ENCODE data around the gene STXBP6. TPM values are rescaled to one million over a fixed set of nuclear protein-coding genes. Genes with fewer than 3 reads are reported as not detected.

The STXBP6 gene
- total and polyA plus RNA-seq, 5 experiments from 2014 or later, result 0.61 TPM; not detected in 4

DNA sequence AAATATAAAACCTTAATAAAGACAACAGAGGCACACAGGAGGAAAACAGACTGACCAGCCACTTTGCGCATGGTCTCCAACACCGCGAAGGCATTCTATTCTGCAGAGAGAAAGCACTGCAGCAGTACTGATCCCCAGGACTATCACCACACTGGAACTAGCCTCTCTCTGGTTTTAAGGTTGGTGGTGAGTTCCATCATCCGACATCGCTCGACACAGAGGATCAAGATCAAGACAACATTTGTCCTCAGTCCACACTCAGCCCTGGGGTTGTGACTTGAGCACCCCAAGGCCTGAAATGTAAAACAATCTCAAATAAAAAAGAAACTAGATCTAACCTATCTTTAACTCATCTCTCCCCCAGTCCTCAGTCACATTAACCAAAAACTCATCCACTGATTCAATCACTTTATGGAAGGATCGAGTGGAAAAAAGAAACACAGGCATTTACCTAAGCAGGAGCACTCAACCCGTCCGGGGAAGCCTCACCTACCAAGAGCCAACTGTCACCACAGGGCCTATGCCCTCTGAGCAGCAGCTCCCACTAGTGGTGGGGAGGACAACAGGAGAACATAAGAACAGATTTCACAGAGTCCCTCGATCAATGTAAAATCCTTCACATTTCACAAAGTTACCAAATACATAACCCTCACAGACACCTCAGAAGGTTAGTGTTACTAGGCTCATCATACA is 17.7 kb downstream of the STXBP6 start:
- POLR2A ChIA-PET, result no interaction called here

DNA sequence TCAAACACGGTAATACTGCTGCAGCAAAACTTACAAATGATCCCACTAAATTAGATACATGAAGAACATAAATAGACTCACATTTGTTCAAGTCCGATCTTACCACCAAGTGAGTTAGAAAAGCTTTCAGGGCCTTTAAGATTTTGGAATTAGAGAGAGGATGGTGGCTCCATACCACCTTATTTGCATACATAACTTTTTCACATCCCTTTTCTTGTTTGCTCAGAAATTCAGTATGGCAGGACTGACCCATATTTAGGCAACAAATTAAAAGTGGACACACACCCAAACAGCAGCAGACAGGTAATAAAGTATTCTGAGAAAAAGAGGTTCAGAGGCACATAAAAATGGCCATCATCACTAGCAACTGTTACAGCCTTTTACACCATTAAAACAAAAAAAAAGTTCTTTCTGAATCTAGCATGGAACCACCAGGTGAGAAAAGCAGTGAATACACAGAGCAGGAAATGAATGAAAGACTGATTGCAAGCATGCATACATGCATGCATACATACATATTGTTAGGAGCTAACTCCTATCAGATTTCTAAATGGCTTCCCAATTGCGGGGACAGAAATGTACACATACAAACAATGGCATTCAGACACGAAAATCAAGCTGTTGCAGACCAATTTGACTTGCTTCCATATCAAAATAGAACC is 23.3 kb downstream of the STXBP6 start:
- no peak for DNase-seq
- H3K4me1 Mint-ChIP-seq, result no peaks in the 10 kb centered on the region
- no peak overlapping the region for H3K27ac Mint-ChIP-seq
- POLR2A ChIA-PET, result no interaction called here
- no peaks in the 10 kb centered on the region for H3K9me3 Mint-ChIP-seq
- ATAC-seq, result no peak
- no peak overlapping the region for H3K4me3 Mint-ChIP-seq
- H3K27me3 Mint-ChIP-seq, result peaks cover 0 to 4% (median 0%) of the 10 kb centered on the region in 5 donors
- H3K36me3 Mint-ChIP-seq, result no peaks in the 10 kb centered on the region

More for the DNA sequence above, 17.7 kb downstream of the STXBP6 start:
- Mint-ChIP-seq H3K4me1 (no peaks in the 10 kb centered on the region), H3K27me3 (peaks cover 0 to 2% (median 0%) of the 10 kb centered on the region in 5 donors), H3K4me3 (no peak overlapping the region), H3K36me3 (no peaks in the 10 kb centered on the region), H3K27ac (no peak overlapping the region), H3K9me3 (no peaks in the 10 kb centered on the region)
- ATAC-seq (no peak), DNase-seq (no peak)

- no peak for ATAC-seq
- no peaks in the 10 kb centered on the region for H3K4me1 Mint-ChIP-seq
- POLR2A ChIA-PET, result no interaction called here
- no peak overlapping the region for H3K4me3 Mint-ChIP-seq
- H3K36me3 Mint-ChIP-seq, result no peaks in the 10 kb centered on the region
- no peak overlapping the region for H3K27ac Mint-ChIP-seq
- H3K27me3 Mint-ChIP-seq, result peaks cover 0 to 5% (median 0%) of the 10 kb centered on the region in 5 donors
- no peaks in the 10 kb centered on the region for H3K9me3 Mint-ChIP-seq
- DNase-seq, result no peak
These were observed 30.1 kb downstream of the STXBP6 start for GRCh38 chr14:25019892-25020291.

DNA sequence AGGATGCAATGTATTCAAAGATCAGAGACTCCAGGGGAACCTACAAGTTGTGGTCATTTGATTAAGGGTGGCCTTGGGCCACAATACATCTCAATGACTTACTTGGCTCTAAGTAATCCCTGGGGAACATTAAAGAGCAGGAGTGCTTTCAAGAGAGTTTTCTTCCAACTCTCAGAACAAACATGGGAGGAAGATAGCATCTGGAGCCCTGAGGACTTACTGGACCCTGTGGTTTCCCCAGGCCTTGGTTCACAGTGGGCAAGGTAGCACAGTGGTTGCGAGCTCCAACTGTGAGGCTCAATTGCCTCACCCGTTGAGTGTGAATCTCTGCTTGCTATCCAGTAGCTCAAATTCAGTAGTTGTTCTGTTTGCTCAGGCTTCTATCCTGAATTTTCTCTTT is 32.4 kb downstream of the STXBP6 start:
- ATAC-seq (no peak), DNase-seq (no peak)
- Mint-ChIP-seq H3K9me3 (no peaks in the 10 kb centered on the region), H3K4me1 (no peaks in the 10 kb centered on the region), H3K4me3 (no peak overlapping the region), H3K27me3 (peaks cover 0 to 8% (median 4%) of the 10 kb centered on the region in 5 donors), H3K27ac (no peak overlapping the region), H3K36me3 (no peaks in the 10 kb centered on the region)
- POLR2A ChIA-PET, result no interaction called here

GRCh38 chr14:25015761-25016160 is 34.2 kb downstream of the STXBP6 start:
- POLR2A ChIA-PET, result no interaction called here
- no peak for ATAC-seq
- H3K9me3 Mint-ChIP-seq, result no peaks in the 10 kb centered on the region
- H3K4me1 Mint-ChIP-seq, result no peaks in the 10 kb centered on the region
- DNase-seq, result no peak
- no peaks in the 10 kb centered on the region for H3K36me3 Mint-ChIP-seq
- H3K27ac Mint-ChIP-seq, result peak overlapping the region in 1 of 10 donors; percentile 4
- H3K27me3 Mint-ChIP-seq, result peaks cover 0 to 8% (median 4%) of the 10 kb centered on the region in 5 donors
- no peak overlapping the region for H3K4me3 Mint-ChIP-seq

DNA sequence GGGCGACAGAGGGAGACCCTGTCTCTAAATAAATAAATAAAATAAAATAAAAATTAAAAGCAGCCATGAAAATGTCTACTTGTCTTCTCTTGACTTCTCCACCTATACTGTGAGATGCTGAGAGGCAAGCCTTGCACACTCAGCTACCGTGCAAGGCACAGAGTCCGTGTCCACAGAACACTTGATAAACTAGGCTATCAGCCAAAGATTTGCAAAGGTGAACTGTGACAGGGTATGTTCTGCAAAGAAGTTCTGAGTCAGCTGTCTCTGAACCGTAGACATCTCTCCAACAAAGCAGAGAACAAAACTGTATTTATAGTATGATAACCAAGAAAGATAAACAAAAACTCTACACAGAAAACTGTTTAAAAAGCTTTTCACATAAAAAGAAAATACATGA is 35.5 kb downstream of the STXBP6 start:
- Mint-ChIP-seq H3K36me3 (no peaks in the 10 kb centered on the region), H3K27ac (no peak overlapping the region), H3K27me3 (peaks cover 4 to 12% (median 5%) of the 10 kb centered on the region in 5 donors), H3K9me3 (no peaks in the 10 kb centered on the region), H3K4me3 (no peak overlapping the region), H3K4me1 (no peaks in the 10 kb centered on the region)
- POLR2A ChIA-PET, result no interaction called here
- no peak for ATAC-seq
- no peak for DNase-seq

GRCh38 chr14:25011095-25011494 is 38.9 kb downstream of the STXBP6 start:
- Mint-ChIP-seq H3K4me3 (no peak overlapping the region), H3K9me3 (no peaks in the 10 kb centered on the region), H3K4me1 (no peaks in the 10 kb centered on the region), H3K36me3 (no peaks in the 10 kb centered on the region), H3K27ac (no peak overlapping the region), H3K27me3 (peaks cover 5 to 19% (median 6%) of the 10 kb centered on the region in 5 donors)
- ATAC-seq (no peak), DNase-seq (no peak)
- POLR2A ChIA-PET, result no interaction called here

DNA sequence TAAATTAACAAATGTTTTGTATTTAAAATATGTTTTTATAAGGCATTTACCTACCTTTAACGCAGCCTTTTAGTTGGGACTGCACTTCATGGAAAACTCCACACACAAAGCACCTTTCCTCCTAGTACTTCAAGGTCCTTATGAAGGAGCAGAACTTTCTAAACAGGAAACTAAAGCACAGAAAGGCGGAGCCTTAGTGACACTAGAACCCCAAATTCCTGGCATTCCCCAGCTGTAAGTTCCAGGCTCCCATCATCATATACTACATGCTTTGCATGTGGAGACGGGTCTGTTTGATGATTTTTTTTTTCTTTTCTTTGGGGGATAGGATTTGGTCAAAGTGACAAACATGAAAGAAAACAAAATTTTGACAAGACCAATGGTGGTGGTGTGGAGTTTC is 39.5 kb downstream of the STXBP6 start:
- POLR2A ChIA-PET, result no interaction called here
- H3K4me3 Mint-ChIP-seq, result no peak overlapping the region
- peaks cover 5 to 19% (median 8%) of the 10 kb centered on the region in 5 donors for H3K27me3 Mint-ChIP-seq
- no peaks in the 10 kb centered on the region for H3K36me3 Mint-ChIP-seq
- no peak for DNase-seq
- no peak overlapping the region for H3K27ac Mint-ChIP-seq
- H3K4me1 Mint-ChIP-seq, result no peaks in the 10 kb centered on the region
- ATAC-seq, result no peak
- H3K9me3 Mint-ChIP-seq, result no peaks in the 10 kb centered on the region

GRCh38 chr14:25009891-25010290 is 40.1 kb downstream of the STXBP6 start:
- H3K4me1 Mint-ChIP-seq, result no peaks in the 10 kb centered on the region
- H3K27ac Mint-ChIP-seq, result no peak overlapping the region
- no peaks in the 10 kb centered on the region for H3K9me3 Mint-ChIP-seq
- H3K36me3 Mint-ChIP-seq, result no peaks in the 10 kb centered on the region
- POLR2A ChIA-PET, result no interaction called here
- H3K27me3 Mint-ChIP-seq, result peaks cover 5 to 19% (median 8%) of the 10 kb centered on the region in 5 donors
- ATAC-seq, result no peak
- DNase-seq, result no peak
- no peak overlapping the region for H3K4me3 Mint-ChIP-seq

DNA sequence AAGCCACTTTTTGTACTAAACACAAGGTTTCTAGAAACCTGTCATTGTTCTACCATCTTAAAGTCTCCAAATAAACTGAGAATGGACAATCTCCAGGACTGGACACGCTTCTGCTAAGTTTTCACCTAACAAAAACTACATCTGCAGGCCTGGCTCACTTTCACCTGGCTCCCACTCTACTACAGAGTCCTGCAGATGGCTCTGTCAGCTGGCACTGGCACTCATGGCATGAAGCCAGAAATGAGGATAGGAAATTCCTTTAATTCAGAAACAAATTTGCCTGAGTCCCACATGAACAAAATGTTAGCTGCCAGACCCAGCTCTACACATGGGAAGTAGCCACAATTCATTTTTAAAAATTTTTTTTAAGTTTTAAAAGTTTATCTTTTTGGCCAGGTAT is 42.1 kb downstream of the STXBP6 start:
- no peak overlapping the region for H3K27ac Mint-ChIP-seq
- H3K4me1 Mint-ChIP-seq, result no peaks in the 10 kb centered on the region
- ATAC-seq (no peak), DNase-seq (no peak)
- no peaks in the 10 kb centered on the region for H3K9me3 Mint-ChIP-seq
- H3K4me3 Mint-ChIP-seq, result no peak overlapping the region
- H3K36me3 Mint-ChIP-seq, result no peaks in the 10 kb centered on the region
- peaks cover 0 to 33% (median 7%) of the 10 kb centered on the region in 5 donors for H3K27me3 Mint-ChIP-seq
- POLR2A ChIA-PET, result no interaction called here

DNA sequence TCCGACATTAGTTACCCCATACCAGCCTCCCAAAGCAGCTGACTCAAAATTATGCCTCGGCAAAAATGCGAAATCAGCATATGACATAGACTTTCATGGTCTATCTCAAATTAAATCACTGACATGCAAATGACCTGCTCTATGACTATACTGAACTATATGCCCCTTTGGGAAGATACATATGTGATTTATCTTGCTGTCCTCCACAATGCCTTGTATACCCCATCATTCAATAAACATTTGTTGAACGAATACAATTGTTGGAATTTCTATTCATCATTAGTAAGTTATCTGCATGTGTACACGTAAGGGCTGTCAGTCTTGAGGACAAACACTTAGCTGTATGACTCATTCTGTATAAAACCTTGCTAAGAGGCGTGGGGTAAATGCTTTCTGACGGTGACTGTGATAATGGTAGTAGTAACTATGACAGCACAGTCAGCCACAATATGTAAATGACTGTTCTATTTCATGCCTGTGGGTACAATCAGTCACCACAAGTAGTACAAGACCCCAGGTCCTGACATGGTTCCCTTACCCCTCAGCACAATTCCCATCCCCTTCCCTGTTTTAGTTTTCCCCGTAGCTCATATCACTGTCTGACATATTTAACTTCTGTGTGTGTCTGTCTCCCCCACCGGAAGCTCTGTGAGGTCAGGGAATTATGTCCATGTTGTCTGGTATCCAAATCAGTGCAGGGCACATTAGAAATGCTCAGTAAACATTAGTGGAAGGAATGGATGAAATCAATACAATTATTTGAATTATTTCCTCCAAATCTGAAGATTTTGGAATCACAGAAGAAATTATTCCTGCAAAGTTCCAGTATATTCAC is 42.8 kb downstream of the STXBP6 start:
- Mint-ChIP-seq H3K36me3 (no peaks in the 10 kb centered on the region), H3K4me3 (no peak overlapping the region), H3K4me1 (no peaks in the 10 kb centered on the region), H3K27me3 (peaks cover 0 to 33% (median 7%) of the 10 kb centered on the region in 5 donors), H3K27ac (no peak overlapping the region), H3K9me3 (no peaks in the 10 kb centered on the region)
- ATAC-seq, result no peak
- POLR2A ChIA-PET, result no interaction called here
- DNase-seq, result no peak

DNA sequence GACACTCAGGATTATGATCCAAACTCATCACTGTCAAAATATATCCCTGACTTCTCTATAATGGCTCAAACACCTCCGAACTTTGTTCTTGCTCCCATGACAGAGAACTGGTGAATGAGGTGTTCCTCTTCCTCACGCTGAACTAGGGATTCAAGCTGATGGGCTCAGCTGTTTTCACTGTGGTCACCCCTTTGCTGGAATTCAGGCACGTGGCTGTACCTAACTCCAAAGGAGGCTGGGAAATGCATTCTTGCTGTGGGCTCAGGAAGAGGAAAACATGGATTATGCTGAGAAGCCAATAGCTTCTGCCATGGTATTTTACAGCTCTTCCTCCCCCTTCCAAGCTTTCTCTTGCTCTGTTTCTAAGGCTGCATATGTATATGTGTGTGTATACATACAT is 43.9 kb downstream of the STXBP6 start:
- Mint-ChIP-seq H3K27ac (no peak overlapping the region), H3K9me3 (no peaks in the 10 kb centered on the region), H3K27me3 (peaks cover 0 to 33% (median 7%) of the 10 kb centered on the region in 5 donors), H3K4me1 (no peaks in the 10 kb centered on the region), H3K36me3 (no peaks in the 10 kb centered on the region), H3K4me3 (no peak overlapping the region)
- no peak for ATAC-seq
- POLR2A ChIA-PET, result no interaction called here
- no peak for DNase-seq

- POLR2A ChIA-PET, result no interaction called here
- no peaks in the 10 kb centered on the region for H3K36me3 Mint-ChIP-seq
- DNase-seq (no peak), ATAC-seq (no peak)
- no peak overlapping the region for H3K27ac Mint-ChIP-seq
- no peaks in the 10 kb centered on the region for H3K9me3 Mint-ChIP-seq
- H3K27me3 Mint-ChIP-seq, result peaks cover 0 to 25% (median 5%) of the 10 kb centered on the region in 5 donors
- H3K4me3 Mint-ChIP-seq, result no peak overlapping the region
- H3K4me1 Mint-ChIP-seq, result no peaks in the 10 kb centered on the region
These were observed 45.5 kb downstream of the STXBP6 start for GRCh38 chr14:25004389-25004809.

All from naive thymus-derived CD8-positive, alpha-beta T cell (primary cell).